Trophoblast cell (in vitro differentiated cells and primary cell): ENCODE measurements around the gene NT5DC1.

Experiments used
- DNase-seq, 2 donors: peaks; one replicate each; pipeline ENCODE4 v3.0.0-alpha.2; 2016
- H2AFZ ChIP-seq: 2 replicates; pipeline ENCODE4 v1.6.1; 2013; ENCODE audit warnings: low read length, moderate library complexity, mild to moderate bottlenecking; ENCODE audit not compliant: insufficient read depth, poor library complexity
- H2AK5ac ChIP-seq: 2 replicates; pipeline ENCODE4 v1.6.1; 2013; ENCODE audit warnings: mild to moderate bottlenecking, low read length
- H2BK120ac ChIP-seq: 2 replicates; pipeline ENCODE4 v1.6.1; 2013; ENCODE audit warnings: low read length, mild to moderate bottlenecking, moderate library complexity; ENCODE audit not compliant: insufficient read depth, poor library complexity
- H2BK12ac ChIP-seq: 2 replicates; pipeline ENCODE4 v1.6.1; 2013; ENCODE audit warnings: mild to moderate bottlenecking, low read length, moderate library complexity
- H2BK5ac ChIP-seq: 2 replicates; pipeline ENCODE4 v1.6.1; 2013; ENCODE audit warnings: low read length, low read depth, moderate library complexity, mild to moderate bottlenecking; ENCODE audit not compliant: poor library complexity
- H3K14ac ChIP-seq: 2 replicates; pipeline ENCODE4 v1.6.1; 2013; ENCODE audit warnings: mild to moderate bottlenecking, low read length
- H3K18ac ChIP-seq: 2 replicates; pipeline ENCODE4 v1.6.1; 2013; ENCODE audit warnings: mild to moderate bottlenecking, low read length
- H3K23ac ChIP-seq: 2 replicates; pipeline ENCODE4 v1.6.1; 2013; ENCODE audit warnings: low read length
- H3K27ac ChIP-seq: 2 replicates; pipeline ENCODE4 v1.5.1; 2013; ENCODE audit warnings: low read depth, mild to moderate bottlenecking, inconsistent platforms, low read length, moderate library complexity
- H3K27me3 ChIP-seq: 2 replicates; pipeline ENCODE4 v1.6.1; 2013; ENCODE audit warnings: inconsistent platforms, mild to moderate bottlenecking, low read length, moderate library complexity; ENCODE audit not compliant: insufficient read depth
- H3K36me3 ChIP-seq, 2 experiments: 1 replicate in 1 of 2; 2 replicates in 1 of 2; pipeline ENCODE4 v1.6.1; 2013; ENCODE audit warnings: low read length in 2 of 2, mild to moderate bottlenecking in 2 of 2, moderate library complexity in 1 of 2; ENCODE audit not compliant: insufficient read depth in 2 of 2, control insufficient read depth in 1 of 2
- H3K4ac ChIP-seq: 2 replicates; pipeline ENCODE4 v1.6.1; 2013; ENCODE audit warnings: low read depth, mild to moderate bottlenecking, low read length, moderate library complexity
- H3K4me1 ChIP-seq, 2 experiments: 1 replicate in 1 of 2; 2 replicates in 1 of 2; pipeline ENCODE4 v1.6.1; 2013; ENCODE audit warnings: low read length in 2 of 2, mild to moderate bottlenecking in 2 of 2, moderate library complexity in 1 of 2; ENCODE audit not compliant: insufficient read depth in 2 of 2, control insufficient read depth in 1 of 2
- H3K4me2 ChIP-seq: 2 replicates; pipeline ENCODE4 v1.6.1; 2013; ENCODE audit warnings: inconsistent platforms, mild to moderate bottlenecking, low read length, moderate library complexity
- H3K4me3 ChIP-seq: 2 replicates; pipeline ENCODE4 v1.5.1; 2013; ENCODE audit warnings: mild to moderate bottlenecking, low read depth, low read length, inconsistent platforms
- H3K79me1 ChIP-seq: one replicate; pipeline ENCODE4 v1.6.1; 2013; ENCODE audit warnings: low read length
- H3K79me2 ChIP-seq: 2 replicates; pipeline ENCODE4 v1.6.1; 2013; ENCODE audit warnings: low read length, mild to moderate bottlenecking; ENCODE audit not compliant: control insufficient read depth, insufficient read depth, poor library complexity
- H3K9ac ChIP-seq: 2 replicates; pipeline ENCODE4 v1.6.1; 2013; ENCODE audit warnings: mild to moderate bottlenecking, low read length
- H3K9me3 ChIP-seq: 2 replicates; pipeline ENCODE4 v1.6.1; 2013; ENCODE audit warnings: low read depth, mild to moderate bottlenecking, control low read depth, inconsistent platforms, low read length; ENCODE audit not compliant: insufficient read depth
- H4K12ac ChIP-seq: 2 replicates; pipeline ENCODE4 v1.6.1; 2013; ENCODE audit warnings: low read depth, mild to moderate bottlenecking, low read length, moderate library complexity
- H4K8ac ChIP-seq: 2 replicates; pipeline ENCODE4 v1.6.1; 2013; ENCODE audit warnings: low read depth, mild to moderate bottlenecking, low read length, moderate library complexity
- H4K91ac ChIP-seq: one replicate; pipeline ENCODE4 v1.6.1; 2013; ENCODE audit warnings: low read depth, mild to moderate bottlenecking, low read length, moderate library complexity
- WGBS: extraction: QIAGEN DNeasy Blood & Tissue Kit; methylation state at CpG from one replicate; pipeline ENCODE4 v1.1.7; 2013; ENCODE audit warnings: missing lambda C conversion rate; ENCODE audit not compliant: insufficient read length, insufficient coverage; ENCODE audit errors: extremely low coverage; 5-methylcytosine and 5-hydroxymethylcytosine counted together

NT5DC1 gene

DNA sequence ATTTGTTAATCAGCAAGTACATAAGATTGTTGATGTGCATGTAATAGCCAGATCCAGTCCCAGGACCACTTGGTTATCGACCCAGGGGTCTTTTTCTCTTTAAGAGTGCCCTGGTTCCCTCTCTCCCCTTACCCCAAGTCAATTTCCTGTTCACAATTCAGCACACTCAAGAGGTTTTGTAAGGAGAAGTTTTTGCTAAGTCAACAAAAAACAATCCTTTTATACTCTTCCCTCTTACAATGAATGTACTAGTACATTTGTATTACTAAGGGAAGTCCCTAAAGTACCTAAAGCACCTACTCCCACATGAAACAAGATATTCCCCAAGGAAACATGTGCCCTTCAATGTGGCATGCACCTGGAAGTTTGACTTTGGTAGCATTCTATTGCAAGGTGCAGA lies 1.6 kb upstream of the NT5DC1 start:
- H2AFZ ChIP-seq, result no peak overlapping the region
- DNase-seq, result no peak
- no peak overlapping the region for H3K4me3 ChIP-seq
- H3K9me3 ChIP-seq, result no peaks in the 10 kb centered on the region
- no peaks in the 10 kb centered on the region for H3K27me3 ChIP-seq
- H3K4ac ChIP-seq, result no peak overlapping the region
- H3K14ac ChIP-seq, result no peak overlapping the region
- H3K23ac ChIP-seq, result no peak overlapping the region
- no peak overlapping the region for H3K18ac ChIP-seq
- no peak overlapping the region for H4K12ac ChIP-seq
- H2BK120ac ChIP-seq, result no peak overlapping the region
- no peak overlapping the region for H2BK5ac ChIP-seq
- H3K4me1 ChIP-seq, result peaks cover 0 to 4% of the 10 kb centered on the region in 2 experiments
- no peak overlapping the region for H3K4me2 ChIP-seq
- WGBS, result no CpG with 5 or more reads among the region's 1 CpG
- H2AK5ac ChIP-seq, result no peak overlapping the region
- H3K27ac ChIP-seq, result no peak overlapping the region
- no peak overlapping the region for H3K9ac ChIP-seq
- H2BK12ac ChIP-seq, result no peak overlapping the region
- no peak overlapping the region for H4K8ac ChIP-seq
- H3K79me1 ChIP-seq, result peaks cover 6% of the 10 kb centered on the region
- H4K91ac ChIP-seq, result no peak overlapping the region
- peaks cover 6% of the 10 kb centered on the region for H3K79me2 ChIP-seq
- no peaks in the 10 kb centered on the region for H3K36me3 ChIP-seq

- H3K4ac ChIP-seq, result no peak overlapping the region
- H3K27me3 ChIP-seq, result no peaks in the 10 kb centered on the region
- H2BK12ac ChIP-seq, result no peak overlapping the region
- H4K12ac ChIP-seq, result peak overlapping the region; percentile 60
- peaks cover 6% of the 10 kb centered on the region for H3K79me2 ChIP-seq
- DNase-seq, result no peak
- no peak overlapping the region for H2AK5ac ChIP-seq
- no peak overlapping the region for H2BK120ac ChIP-seq
- peak overlapping the region; percentile 96 for H4K8ac ChIP-seq
- H3K79me1 ChIP-seq, result peaks cover 6% of the 10 kb centered on the region
- H3K36me3 ChIP-seq, result no peaks in the 10 kb centered on the region
- no peaks in the 10 kb centered on the region for H3K9me3 ChIP-seq
- no peak overlapping the region for H3K23ac ChIP-seq
- H3K9ac ChIP-seq, result peak overlapping the region; percentile 71
- peaks cover 0 to 4% of the 10 kb centered on the region in 2 experiments for H3K4me1 ChIP-seq
- no peak overlapping the region for H3K18ac ChIP-seq
- H2BK5ac ChIP-seq, result no peak overlapping the region
- H3K4me3 ChIP-seq, result peak overlapping the region; percentile 94
- no CpG with 5 or more reads among the region's 12 CpGs for WGBS
- H3K4me2 ChIP-seq, result peak overlapping the region; percentile 76
- no peak overlapping the region for H3K14ac ChIP-seq
- H2AFZ ChIP-seq, result peak overlapping the region; percentile 98
- no peak overlapping the region for H4K91ac ChIP-seq
- peak overlapping the region; percentile 86 for H3K27ac ChIP-seq
Measured at GRCh38 chr6:116101302-116101718, 657 bp downstream of the NT5DC1 start.

DNA sequence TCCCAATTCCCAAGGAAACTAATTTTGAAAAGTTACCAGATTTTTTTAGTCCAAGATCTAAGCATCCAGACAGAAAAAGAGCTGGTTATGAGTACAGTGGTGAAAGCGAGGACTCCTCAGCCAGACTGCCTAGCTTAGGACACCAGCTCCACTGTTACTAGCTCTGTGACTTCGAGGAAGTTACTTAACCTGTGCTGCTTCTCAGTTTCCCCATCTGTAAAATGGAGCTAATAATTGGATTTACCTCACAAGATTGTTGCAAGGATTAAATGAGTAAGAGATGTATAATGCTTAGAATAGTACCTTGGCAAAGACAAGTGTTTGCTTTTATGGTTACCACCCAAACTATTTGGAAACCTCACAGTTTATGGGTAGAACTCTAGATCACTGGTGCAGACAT lies 1.1 kb downstream of the NT5DC1 start:
- H3K27me3 ChIP-seq, result no peaks in the 10 kb centered on the region
- no peak overlapping the region for H3K4ac ChIP-seq
- H3K79me2 ChIP-seq, result peaks cover 6% of the 10 kb centered on the region
- H4K8ac ChIP-seq, result no peak overlapping the region
- no peak overlapping the region for H3K9ac ChIP-seq
- no peak overlapping the region for H2BK5ac ChIP-seq
- H2AFZ ChIP-seq, result no peak overlapping the region
- no peak overlapping the region for H3K14ac ChIP-seq
- DNase-seq, result no peak
- H2BK12ac ChIP-seq, result no peak overlapping the region
- WGBS, result no CpG with 5 or more reads among the region's 2 CpGs
- H3K27ac ChIP-seq, result no peak overlapping the region
- H2AK5ac ChIP-seq, result no peak overlapping the region
- H3K4me1 ChIP-seq, result peaks cover 0 to 4% of the 10 kb centered on the region in 2 experiments
- no peak overlapping the region for H4K12ac ChIP-seq
- no peaks in the 10 kb centered on the region for H3K36me3 ChIP-seq
- H3K23ac ChIP-seq, result no peak overlapping the region
- H2BK120ac ChIP-seq, result no peak overlapping the region
- H3K79me1 ChIP-seq, result peaks cover 6% of the 10 kb centered on the region
- H3K18ac ChIP-seq, result no peak overlapping the region
- H4K91ac ChIP-seq, result no peak overlapping the region
- H3K4me3 ChIP-seq, result no peak overlapping the region
- peak overlapping the region; percentile 76 for H3K4me2 ChIP-seq
- no peaks in the 10 kb centered on the region for H3K9me3 ChIP-seq

GRCh38 chr6:116102873-116103272 lies 2.2 kb downstream of the NT5DC1 start:
- DNase-seq, result no peak
- no peak overlapping the region for H2BK5ac ChIP-seq
- WGBS, result no CpG with 5 or more reads among the region's 4 CpGs
- no peaks in the 10 kb centered on the region for H3K27me3 ChIP-seq
- no peak overlapping the region for H3K4ac ChIP-seq
- H3K4me1 ChIP-seq, result peaks cover 0 to 4% of the 10 kb centered on the region in 2 experiments
- peaks cover 6% of the 10 kb centered on the region for H3K79me2 ChIP-seq
- no peak overlapping the region for H3K27ac ChIP-seq
- no peak overlapping the region for H4K91ac ChIP-seq
- no peak overlapping the region for H2BK120ac ChIP-seq
- H3K9me3 ChIP-seq, result no peaks in the 10 kb centered on the region
- no peak overlapping the region for H2BK12ac ChIP-seq
- no peak overlapping the region for H3K4me3 ChIP-seq
- no peak overlapping the region for H3K14ac ChIP-seq
- peaks cover 6% of the 10 kb centered on the region for H3K79me1 ChIP-seq
- H3K4me2 ChIP-seq, result no peak overlapping the region
- no peak overlapping the region for H4K12ac ChIP-seq
- no peak overlapping the region for H2AK5ac ChIP-seq
- no peaks in the 10 kb centered on the region for H3K36me3 ChIP-seq
- H2AFZ ChIP-seq, result no peak overlapping the region
- no peak overlapping the region for H3K9ac ChIP-seq
- no peak overlapping the region for H3K18ac ChIP-seq
- H3K23ac ChIP-seq, result no peak overlapping the region
- no peak overlapping the region for H4K8ac ChIP-seq
